ENCODE measurements around the gene REV1. TPM values are rescaled to one million over a fixed set of nuclear protein-coding genes. Genes with fewer than 3 reads are reported as not detected.

REV1 gene
- total RNA-seq, 2 experiments from 2014 or later, result 27.9 to 29.1 TPM

DNA sequence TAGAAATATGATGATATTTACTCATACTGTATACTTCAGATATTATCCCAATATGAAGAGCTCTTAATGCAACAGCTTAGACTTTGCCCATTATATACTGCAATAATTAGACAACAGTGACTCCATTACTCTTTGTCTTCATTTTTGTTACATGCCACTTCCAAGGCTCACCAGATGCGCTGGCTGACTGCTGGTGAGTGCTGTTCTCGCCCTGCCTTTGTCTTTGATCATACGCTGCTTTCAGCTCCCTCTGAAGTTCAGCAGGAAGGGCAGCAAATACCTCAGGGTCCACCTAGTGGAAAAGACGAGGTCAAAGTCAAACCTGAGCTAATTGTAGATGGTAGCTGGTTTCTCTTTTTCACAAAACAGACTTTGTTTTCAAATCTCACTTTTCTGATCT is 86.3 kb downstream of the REV1 start:
- Mint-ChIP-seq H3K36me3 (ENCODE audit: low read depth) (peaks cover 59% of the 10 kb centered on the region), H3K4me3 (no peak overlapping the region), H3K27ac (peak overlapping the region; percentile 12), H3K4me1 (no peaks in the 10 kb centered on the region), H3K9me3 (no peaks in the 10 kb centered on the region), H3K27me3 (no peaks in the 10 kb centered on the region)
- no peak for DNase-seq
- ChIA-PET POLR2A (no interaction called here), CTCF (interaction anchor here (1.3 kb wide), 1 partner anchor 17 kb away, joined by 4 read pairs; no protein-coding TSS in a partner anchor)

DNA sequence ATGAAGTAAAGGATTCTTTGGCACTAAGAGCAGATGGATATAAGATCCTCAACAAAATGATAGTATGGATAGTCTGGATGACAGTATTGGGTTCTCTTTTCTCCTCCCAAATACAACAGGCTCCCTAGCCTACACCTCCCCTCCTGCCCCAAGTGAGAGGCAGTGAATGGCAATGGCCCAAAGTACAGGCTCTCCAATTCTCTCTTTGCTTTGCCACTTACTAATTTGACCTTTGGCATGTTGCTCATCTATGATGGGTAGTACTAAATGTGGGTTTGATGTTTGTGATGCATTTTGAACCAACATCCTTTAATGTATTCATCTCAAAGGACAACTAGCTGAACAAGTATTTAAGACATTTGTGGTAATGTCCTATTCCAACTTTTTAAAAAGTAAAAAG is 86.7 kb downstream of the REV1 start:
- no peaks in the 10 kb centered on the region for H3K27me3 Mint-ChIP-seq
- ChIA-PET POLR2A (no interaction called here), CTCF (interaction anchor here (1.3 kb wide), 1 partner anchor 18 kb away, joined by 4 read pairs; no protein-coding TSS in a partner anchor)
- H3K27ac Mint-ChIP-seq, result peak overlapping the region; percentile 12
- H3K4me1 Mint-ChIP-seq, result no peaks in the 10 kb centered on the region
- DNase-seq, result no peak
- peaks cover 63% of the 10 kb centered on the region for H3K36me3 Mint-ChIP-seq (ENCODE audit: low read depth)
- H3K9me3 Mint-ChIP-seq, result no peaks in the 10 kb centered on the region
- no peak overlapping the region for H3K4me3 Mint-ChIP-seq

DNA sequence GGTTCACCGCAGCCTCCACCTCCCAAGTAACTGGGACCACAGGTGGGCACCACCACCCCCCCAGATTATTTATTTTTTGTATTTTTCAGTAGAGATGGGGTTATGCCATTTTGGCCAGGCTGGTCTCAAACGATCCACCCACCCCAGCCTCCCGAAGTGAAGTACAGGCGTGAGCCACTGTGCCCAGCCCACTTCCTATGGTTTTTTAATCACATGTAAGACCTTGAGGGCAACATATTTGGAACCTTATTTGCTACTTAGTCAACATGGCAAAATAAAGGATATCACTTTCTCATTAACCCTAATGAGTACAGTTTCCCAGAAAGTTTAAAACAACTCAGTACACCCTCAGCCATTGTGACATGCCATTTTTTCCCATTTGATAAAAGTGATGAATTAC is 88.0 kb downstream of the REV1 start:
- H3K36me3 Mint-ChIP-seq (ENCODE audit: low read depth), result peaks cover 69% of the 10 kb centered on the region
- no peaks in the 10 kb centered on the region for H3K27me3 Mint-ChIP-seq
- H3K9me3 Mint-ChIP-seq, result no peaks in the 10 kb centered on the region
- ChIA-PET POLR2A (no interaction called here), CTCF (no interaction called here)
- no peak for DNase-seq
- peak overlapping the region; percentile 29 for H3K27ac Mint-ChIP-seq
- no peaks in the 10 kb centered on the region for H3K4me1 Mint-ChIP-seq
- no peak overlapping the region for H3K4me3 Mint-ChIP-seq

DNA sequence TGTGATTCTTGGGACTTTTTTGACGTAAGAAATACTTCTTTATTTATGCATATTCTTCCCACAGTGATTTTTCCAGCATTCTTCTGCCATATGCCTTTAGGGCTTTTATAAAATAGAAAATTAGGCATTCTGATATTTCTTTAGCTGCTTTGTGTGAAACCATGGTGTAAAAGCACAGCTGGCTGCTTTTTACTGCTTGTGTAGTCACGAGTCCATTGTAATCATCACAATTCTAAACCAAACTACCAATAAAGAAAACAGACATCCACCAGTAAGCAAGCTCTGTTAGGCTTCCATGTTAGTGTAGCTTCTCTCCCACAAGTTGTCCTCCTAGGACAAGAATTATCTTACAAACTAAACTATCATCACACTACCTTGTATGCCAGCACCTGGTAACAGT is 90.0 kb downstream of the REV1 start:
- Mint-ChIP-seq H3K4me3 (no peak overlapping the region), H3K9me3 (no peaks in the 10 kb centered on the region), H3K27ac (no peak overlapping the region), H3K27me3 (no peaks in the 10 kb centered on the region), H3K36me3 (ENCODE audit: low read depth) (peaks cover 81% of the 10 kb centered on the region), H3K4me1 (no peaks in the 10 kb centered on the region)
- POLR2A ChIA-PET, result no interaction called here
- CTCF ChIA-PET, result no interaction called here
- no peak for DNase-seq

DNA sequence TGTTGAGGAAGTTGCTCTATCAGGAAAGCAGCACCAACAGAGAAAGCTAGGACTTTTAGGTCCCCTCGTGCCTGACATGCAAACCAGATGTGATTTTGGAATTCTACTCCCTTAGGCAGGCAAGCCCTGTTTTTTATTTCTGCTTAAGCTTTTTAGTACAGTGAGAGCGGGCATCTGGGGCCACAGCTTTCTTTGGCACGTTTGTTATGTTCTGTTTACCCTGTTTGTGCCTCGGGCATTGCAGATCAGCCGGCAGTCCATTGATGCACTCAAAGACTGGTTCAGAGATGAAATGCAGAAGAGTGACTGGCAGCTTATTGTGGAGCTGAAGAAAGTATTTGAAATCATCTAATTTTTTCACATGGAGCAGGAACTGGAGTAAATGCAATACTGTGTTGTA is 90.8 kb downstream of the REV1 start:
- CTCF ChIA-PET, result no interaction called here

DNA sequence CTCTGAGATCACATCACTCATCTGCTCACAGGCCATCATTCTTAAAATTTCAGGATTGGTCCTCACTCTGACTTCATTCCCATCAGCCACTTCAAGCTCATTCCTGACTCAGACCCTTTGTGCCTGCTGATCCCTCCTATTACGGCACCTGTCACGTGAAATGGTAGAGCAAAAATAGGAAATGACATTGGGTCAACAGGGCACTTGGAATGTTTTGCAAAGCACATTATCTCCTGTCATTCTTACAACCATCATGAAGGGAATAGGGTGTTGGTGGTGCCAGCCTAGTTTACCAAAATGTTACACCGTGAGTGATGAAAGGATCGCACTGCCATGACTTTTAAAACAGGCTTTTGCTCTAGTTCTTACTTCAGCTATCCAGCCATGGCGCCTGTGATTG is 91.5 kb downstream of the REV1 start:
- Mint-ChIP-seq H3K27ac (no peak overlapping the region), H3K27me3 (no peaks in the 10 kb centered on the region), H3K4me1 (no peaks in the 10 kb centered on the region), H3K9me3 (no peaks in the 10 kb centered on the region), H3K4me3 (no peak overlapping the region), H3K36me3 (ENCODE audit: low read depth) (peaks cover 79% of the 10 kb centered on the region)
- POLR2A ChIA-PET, result no interaction called here
- no peak for DNase-seq
- CTCF ChIA-PET, result no interaction called here

More for the DNA sequence above, 90.8 kb downstream of the REV1 start:
- Mint-ChIP-seq H3K4me3 (no peak overlapping the region), H3K4me1 (no peaks in the 10 kb centered on the region), H3K9me3 (no peaks in the 10 kb centered on the region), H3K36me3 (ENCODE audit: low read depth) (peaks cover 80% of the 10 kb centered on the region), H3K27ac (no peak overlapping the region), H3K27me3 (no peaks in the 10 kb centered on the region)
- DNase-seq, result no peak
- POLR2A ChIA-PET, result no interaction called here

DNA sequence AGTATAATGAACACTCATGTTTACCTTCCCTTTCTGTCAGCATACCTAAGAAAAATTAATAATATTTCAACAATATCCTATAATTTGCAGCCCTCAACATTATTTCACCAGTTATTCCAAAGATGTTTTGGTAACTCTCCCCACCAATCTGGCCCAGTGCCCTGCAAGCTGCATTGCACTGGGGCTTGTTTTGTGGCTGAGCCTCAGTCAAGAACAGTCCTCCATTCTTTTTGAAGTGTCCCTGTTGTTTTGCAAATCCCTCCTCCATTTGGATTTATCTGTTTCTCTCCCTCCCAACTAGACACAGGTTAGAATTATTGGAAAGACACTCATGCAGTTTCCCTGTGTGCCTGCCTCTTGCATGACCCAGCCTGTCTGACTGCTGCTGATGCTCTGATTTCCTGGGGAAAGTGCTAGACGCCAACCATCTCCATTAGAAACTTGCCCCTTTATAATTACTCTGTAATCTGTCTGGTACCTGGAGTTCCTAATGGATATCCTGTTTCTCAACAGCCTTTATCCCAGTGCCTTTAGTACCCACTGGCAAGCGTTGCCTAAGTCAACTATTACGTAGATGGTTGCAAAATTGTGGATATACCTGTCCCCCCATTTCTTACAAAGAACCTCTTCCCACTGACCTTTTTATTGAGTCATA is 92.4 kb downstream of the REV1 start:
- ChIA-PET CTCF (no interaction called here), POLR2A (no interaction called here)
- H3K4me3 Mint-ChIP-seq, result no peak overlapping the region
- H3K9me3 Mint-ChIP-seq, result no peaks in the 10 kb centered on the region
- no peak for DNase-seq
- peaks cover 71% of the 10 kb centered on the region for H3K36me3 Mint-ChIP-seq (ENCODE audit: low read depth)
- H3K27me3 Mint-ChIP-seq, result no peaks in the 10 kb centered on the region
- no peaks in the 10 kb centered on the region for H3K4me1 Mint-ChIP-seq
- H3K27ac Mint-ChIP-seq, result no peak overlapping the region

DNA sequence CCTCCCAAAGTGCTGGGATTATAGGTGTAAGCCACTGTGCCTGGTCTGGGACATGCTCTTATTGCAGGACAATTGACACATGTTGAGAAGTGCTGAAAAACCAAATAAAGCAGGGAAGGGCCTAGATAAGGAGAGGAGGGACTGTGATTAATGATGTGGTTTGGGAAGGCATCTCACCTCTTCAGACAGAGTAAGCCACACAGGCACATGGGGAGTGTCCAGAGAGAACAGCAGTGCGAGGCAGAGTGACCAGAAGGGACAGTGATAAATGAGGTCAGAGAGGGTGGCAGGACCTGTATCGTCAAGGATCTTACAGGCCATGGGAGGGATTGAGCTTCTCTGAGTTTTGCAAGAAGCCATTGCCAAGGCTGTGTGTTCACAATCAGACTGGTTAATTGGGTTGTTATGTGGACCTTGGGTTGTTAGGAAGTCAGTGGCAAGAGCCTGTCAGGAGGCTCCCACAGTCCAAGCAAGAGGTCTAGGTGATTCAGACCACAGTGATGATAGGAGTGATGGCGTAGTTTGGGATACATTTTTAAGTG is 94.2 kb downstream of the REV1 start:
- no peak overlapping the region for H3K27ac Mint-ChIP-seq
- CTCF ChIA-PET, result no interaction called here
- H3K27me3 Mint-ChIP-seq, result no peaks in the 10 kb centered on the region
- H3K4me3 Mint-ChIP-seq, result no peak overlapping the region
- DNase-seq, result no peak
- no peaks in the 10 kb centered on the region for H3K4me1 Mint-ChIP-seq
- POLR2A ChIA-PET, result no interaction called here
- no peaks in the 10 kb centered on the region for H3K9me3 Mint-ChIP-seq
- H3K36me3 Mint-ChIP-seq (ENCODE audit: low read depth), result peaks cover 75% of the 10 kb centered on the region

DNA sequence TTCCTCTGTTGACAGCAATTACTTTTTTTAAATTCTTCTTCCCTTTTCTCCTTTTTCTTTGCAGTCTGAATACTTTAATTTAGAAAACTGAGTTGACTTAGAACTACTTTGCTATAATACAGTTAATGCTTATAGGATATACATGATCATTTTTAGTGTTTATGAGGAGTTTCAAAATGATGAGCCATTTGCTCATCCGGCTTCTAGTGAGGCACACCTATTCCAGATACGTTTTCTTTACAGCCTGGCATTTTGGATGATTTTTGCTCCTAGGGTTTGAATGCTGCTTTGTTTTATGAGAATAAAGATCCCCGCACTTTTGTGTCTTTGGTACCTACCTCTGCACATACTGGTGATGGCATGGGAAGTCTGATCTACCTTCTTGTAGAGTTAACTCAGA is 99.9 kb downstream of the REV1 start:
- CTCF ChIA-PET, result no interaction called here
- Mint-ChIP-seq H3K4me3 (no peak overlapping the region), H3K9me3 (no peaks in the 10 kb centered on the region), H3K27me3 (no peaks in the 10 kb centered on the region), H3K36me3 (ENCODE audit: low read depth) (peaks cover 38% of the 10 kb centered on the region), H3K4me1 (peaks cover 4% of the 10 kb centered on the region), H3K27ac (no peak overlapping the region)
- no peak for DNase-seq
- POLR2A ChIA-PET, result no interaction called here

DNA sequence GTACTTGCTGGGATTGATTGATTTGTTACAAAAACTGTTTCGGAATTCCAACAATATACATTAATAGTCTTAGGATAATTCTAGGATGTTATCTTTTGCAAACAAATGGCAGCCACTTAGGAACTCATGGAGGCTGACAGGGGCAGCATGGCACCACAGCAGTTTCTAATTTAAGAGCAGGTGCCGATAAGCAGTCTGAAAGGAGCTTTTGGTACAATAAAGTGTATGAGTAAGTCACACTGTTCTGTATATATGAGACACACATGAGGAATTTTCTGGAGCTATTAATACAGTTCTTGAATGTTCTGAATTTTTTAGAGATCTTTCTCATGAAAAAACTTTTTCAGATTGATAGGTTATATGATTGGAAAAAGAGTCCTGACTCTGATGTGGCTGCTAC is 100.4 kb downstream of the REV1 start:
- POLR2A ChIA-PET, result no interaction called here
- no peak for DNase-seq

DNA sequence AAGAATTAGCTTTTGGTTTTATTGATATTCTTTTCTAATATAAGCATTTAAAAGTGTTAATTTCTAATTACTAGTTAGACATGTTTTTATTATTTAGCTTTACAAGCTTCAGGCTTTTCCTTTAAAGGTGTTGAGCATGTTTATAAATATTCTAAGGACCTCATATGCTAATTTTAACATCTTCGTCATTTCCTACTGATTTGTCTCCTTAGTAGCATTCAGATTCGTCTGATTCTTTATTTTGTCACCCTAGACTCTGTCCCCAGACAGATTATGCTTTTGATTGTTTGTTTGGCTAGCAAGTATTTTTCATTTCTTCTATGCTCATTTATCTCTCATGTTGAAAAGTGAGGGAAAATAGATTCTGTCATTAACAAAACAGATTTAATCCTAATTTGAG is 100.9 kb downstream of the REV1 start:
- Mint-ChIP-seq H3K27me3 (no peaks in the 10 kb centered on the region), H3K36me3 (ENCODE audit: low read depth) (peaks cover 36% of the 10 kb centered on the region), H3K4me3 (no peak overlapping the region), H3K4me1 (peaks cover 4% of the 10 kb centered on the region), H3K9me3 (no peaks in the 10 kb centered on the region), H3K27ac (no peak overlapping the region)
- POLR2A ChIA-PET, result no interaction called here
- no peak for DNase-seq
- CTCF ChIA-PET, result no interaction called here

More for the DNA sequence above, 100.4 kb downstream of the REV1 start:
- Mint-ChIP-seq H3K27me3 (no peaks in the 10 kb centered on the region), H3K36me3 (ENCODE audit: low read depth) (peaks cover 37% of the 10 kb centered on the region), H3K27ac (no peak overlapping the region), H3K9me3 (no peaks in the 10 kb centered on the region), H3K4me1 (peaks cover 4% of the 10 kb centered on the region), H3K4me3 (no peak overlapping the region)
- CTCF ChIA-PET, result no interaction called here

DNA sequence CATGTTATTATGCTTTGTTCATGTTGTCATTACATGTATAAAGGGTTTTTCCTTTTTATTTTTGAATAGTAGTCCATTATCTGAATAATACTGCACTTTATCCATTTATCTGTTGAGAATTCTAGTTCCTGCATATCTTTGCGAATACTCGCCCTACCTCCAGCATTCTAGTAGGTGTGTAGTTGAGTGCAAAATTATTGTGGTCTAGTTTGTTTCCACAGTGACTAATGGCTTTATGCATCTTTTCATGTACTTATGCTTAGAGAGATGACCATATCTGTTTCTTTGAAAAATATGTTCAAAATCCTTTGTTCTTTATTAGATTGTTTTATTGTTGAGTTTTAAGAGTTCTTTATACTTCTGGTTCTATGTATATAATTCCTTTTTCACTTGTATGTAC is 103.8 kb downstream of the REV1 start:
- H3K27ac Mint-ChIP-seq, result no peak overlapping the region
- ChIA-PET POLR2A (no interaction called here), CTCF (no interaction called here)
- H3K9me3 Mint-ChIP-seq, result no peaks in the 10 kb centered on the region
- DNase-seq, result no peak
- H3K4me1 Mint-ChIP-seq, result peaks cover 4% of the 10 kb centered on the region
- H3K36me3 Mint-ChIP-seq (ENCODE audit: low read depth), result peaks cover 39% of the 10 kb centered on the region
- no peak overlapping the region for H3K4me3 Mint-ChIP-seq
- H3K27me3 Mint-ChIP-seq, result no peaks in the 10 kb centered on the region

DNA sequence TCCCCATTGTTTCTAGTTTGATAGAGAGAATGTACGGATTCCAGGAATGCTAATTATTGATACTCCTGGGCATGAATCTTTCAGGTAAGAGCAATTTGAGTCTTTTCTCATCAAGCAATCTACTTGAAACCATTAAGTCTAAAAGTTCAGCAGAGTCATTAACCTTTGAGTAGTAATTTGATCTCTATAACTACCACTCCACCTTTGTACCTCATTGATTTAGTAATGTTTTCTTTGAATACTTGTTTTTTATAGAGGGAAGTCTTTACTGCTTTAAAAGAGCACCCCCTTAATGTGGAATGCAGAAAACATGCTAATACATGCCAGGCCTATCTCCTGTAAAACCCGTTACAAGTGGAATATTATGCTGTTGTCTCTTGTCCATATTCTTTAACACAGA is 107.7 kb downstream of the REV1 start:
- Mint-ChIP-seq H3K4me1 (peaks cover 26% of the 10 kb centered on the region), H3K27ac (no peak overlapping the region), H3K36me3 (ENCODE audit: low read depth) (peaks cover 50% of the 10 kb centered on the region), H3K27me3 (no peaks in the 10 kb centered on the region), H3K4me3 (no peak overlapping the region), H3K9me3 (no peaks in the 10 kb centered on the region)
- POLR2A ChIA-PET, result no interaction called here
- CTCF ChIA-PET, result no interaction called here
- DNase-seq, result no peak

DNA sequence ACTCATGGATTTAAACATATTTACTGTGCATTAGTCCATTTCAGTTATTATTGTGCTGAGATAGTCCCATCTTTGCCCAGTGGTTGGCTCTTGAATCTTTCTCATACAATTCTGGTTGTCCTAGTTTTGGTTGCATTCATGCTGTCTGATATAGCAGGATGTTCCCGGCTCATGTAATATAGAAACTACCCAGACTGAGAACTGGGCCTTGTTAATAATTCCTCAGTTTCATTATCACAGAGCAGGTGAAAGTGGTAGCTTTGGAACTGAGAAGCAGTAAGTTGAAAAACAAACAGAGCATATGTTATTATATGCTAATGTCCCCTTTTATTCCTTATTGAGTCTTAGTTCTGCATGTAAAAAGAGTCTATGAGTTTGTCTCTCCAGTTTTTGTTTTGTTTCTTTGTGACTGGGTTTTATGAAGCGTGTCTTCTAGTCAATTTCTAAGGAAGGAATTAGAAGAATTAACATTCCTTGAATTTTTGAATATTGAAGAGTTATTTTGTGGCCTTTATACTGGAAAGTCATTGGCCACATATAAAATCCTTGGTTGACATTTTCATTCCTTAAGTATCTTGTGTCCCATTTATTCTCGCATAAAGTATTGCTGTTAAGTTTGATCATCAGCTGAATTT is 109.3 kb downstream of the REV1 start:
- H3K4me1 Mint-ChIP-seq, result peaks cover 28% of the 10 kb centered on the region
- no peak overlapping the region for H3K4me3 Mint-ChIP-seq
- H3K36me3 Mint-ChIP-seq (ENCODE audit: low read depth), result peaks cover 61% of the 10 kb centered on the region
- no peaks in the 10 kb centered on the region for H3K9me3 Mint-ChIP-seq
- H3K27me3 Mint-ChIP-seq, result no peaks in the 10 kb centered on the region
- H3K27ac Mint-ChIP-seq, result no peak overlapping the region
- ChIA-PET POLR2A (interaction anchor here (1.6 kb wide), 1 partner anchor 43 kb away, joined by 4 read pairs; the partner anchor contains the start of gene EIF5B), CTCF (no interaction called here)
- DNase-seq, result no peak
